GM18519 (cell line): ENCODE measurements around the gene CISD2.
"Not testable (repeated sequence)": the region's sequence is repeated elsewhere in the genome, so short reads cannot be mapped to it uniquely, and the experiment has no call there.

Experiments used
- ATAC-seq: cut with Tn5 transposase; IDR thresholded peaks from one replicate; pipeline ENCODE4 v1.9.1; 2021; ENCODE audit warnings: mild to moderate bottlenecking, moderate library complexity; ENCODE audit not compliant: unreplicated experiment, low FRiP score

Gene CISD2, protein sequence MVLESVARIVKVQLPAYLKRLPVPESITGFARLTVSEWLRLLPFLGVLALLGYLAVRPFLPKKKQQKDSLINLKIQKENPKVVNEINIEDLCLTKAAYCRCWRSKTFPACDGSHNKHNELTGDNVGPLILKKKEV

GRCh38 chr4:102868781-102869568, at the start of gene CISD2:
CISD2 (plus strand) TSS chr4:102868992; CDS start chr4:102869085, 93 bp downstream.
- peak; percentile 73 for ATAC-seq

DNA sequence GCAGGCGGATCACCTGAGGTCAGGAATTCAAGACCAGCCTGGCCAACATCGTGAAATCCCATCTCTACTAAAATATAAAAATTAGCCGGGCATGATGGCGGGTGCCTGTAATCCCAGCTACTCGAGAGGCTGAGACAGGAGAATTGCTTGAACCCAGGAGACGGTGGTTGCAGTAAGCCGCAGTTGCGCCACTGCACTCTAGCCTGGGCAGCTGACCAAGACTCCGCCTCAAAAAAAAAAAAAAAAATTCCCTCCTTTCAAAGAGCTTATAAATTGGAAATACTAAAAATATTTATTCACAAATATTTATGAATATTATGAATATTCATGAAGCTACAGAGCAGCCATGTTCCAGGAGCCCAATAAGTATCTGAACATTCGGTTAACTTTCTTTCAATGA, 49.7 kb upstream of the CISD2 start:
- ATAC-seq, result not testable (repeated sequence)

DNA sequence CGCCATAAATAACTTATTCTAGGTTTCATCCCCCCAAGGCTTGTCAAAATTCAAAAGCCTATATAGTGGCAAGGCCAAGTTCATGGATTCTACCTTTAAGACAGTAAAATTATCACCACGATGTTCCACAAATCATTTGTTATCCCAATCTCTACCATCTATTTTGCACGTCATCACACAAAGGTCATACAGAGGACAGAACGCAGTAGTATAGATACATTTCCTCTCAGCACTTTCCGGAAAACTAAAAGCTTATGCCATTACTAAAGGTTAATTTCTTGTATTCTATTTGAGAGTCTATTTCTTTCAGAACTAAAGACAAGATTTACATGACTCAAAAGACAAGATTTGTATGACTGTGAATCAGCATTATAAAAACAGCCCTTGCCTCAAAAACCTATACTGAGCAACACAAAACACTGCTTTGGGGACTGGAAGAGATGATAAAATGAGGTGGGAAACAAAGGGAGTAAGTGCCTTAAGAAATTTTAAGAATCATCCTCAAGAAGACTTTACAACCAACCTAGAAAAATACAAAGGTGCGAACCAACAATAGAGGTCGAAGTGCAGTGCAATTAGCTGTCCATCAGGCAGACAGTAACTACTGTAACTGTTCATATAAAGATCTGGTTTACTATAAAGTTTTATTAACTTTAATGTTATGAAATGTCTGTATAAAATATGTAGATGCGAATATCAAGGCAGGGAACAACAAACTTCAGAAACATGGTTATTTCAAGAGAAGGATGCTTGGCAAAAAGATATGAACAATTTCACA, 49.0 kb upstream of the CISD2 start:
- no peak for ATAC-seq

DNA sequence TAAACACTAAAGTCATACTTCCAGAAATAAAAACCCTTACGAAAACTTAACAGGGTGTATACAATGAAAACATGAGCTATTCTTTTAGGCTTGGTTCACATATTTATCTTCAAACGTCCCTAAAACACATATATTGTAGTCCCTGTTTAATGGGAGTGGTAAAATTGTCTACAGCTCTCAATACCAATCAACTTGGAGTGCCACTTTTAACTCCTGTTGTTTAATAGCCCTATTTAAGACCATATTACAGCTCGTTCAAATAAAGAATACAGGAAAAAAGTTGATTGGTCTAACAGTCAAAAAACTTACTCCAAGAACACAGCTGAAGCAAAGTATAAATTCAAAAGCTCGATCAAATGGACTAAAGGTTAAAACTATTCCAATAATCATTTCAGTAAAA, 45.3 kb upstream of the CISD2 start:
- ATAC-seq, result no peak

DNA sequence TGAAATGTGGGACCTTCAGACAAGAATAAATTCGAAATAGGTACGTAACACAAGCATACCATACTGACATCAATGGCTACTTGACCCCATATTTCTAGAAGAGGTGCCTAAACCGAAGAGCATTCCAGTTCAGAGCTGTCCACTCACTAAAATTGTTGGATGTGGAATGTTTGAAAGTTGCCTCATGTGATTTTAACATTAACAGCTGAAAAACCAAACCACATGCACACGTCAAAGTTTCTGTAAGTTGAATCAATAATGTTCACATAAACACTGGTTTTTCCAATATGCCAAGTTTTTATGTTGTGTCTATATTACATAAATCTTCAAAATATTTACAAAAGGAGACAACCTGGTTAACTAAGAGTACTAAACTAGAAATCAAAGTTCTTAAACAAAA, 44.9 kb upstream of the CISD2 start:
- no peak for ATAC-seq

- no peak for ATAC-seq
Observed at GRCh38 chr4:102824398-102824797, 44.4 kb upstream of the CISD2 start.

- ATAC-seq, result no peak
Observed at GRCh38 chr4:102825261-102826091, 43.3 kb upstream of the CISD2 start.

- ATAC-seq, result no peak
Observed at GRCh38 chr4:102826105-102826889, 42.5 kb upstream of the CISD2 start.

DNA sequence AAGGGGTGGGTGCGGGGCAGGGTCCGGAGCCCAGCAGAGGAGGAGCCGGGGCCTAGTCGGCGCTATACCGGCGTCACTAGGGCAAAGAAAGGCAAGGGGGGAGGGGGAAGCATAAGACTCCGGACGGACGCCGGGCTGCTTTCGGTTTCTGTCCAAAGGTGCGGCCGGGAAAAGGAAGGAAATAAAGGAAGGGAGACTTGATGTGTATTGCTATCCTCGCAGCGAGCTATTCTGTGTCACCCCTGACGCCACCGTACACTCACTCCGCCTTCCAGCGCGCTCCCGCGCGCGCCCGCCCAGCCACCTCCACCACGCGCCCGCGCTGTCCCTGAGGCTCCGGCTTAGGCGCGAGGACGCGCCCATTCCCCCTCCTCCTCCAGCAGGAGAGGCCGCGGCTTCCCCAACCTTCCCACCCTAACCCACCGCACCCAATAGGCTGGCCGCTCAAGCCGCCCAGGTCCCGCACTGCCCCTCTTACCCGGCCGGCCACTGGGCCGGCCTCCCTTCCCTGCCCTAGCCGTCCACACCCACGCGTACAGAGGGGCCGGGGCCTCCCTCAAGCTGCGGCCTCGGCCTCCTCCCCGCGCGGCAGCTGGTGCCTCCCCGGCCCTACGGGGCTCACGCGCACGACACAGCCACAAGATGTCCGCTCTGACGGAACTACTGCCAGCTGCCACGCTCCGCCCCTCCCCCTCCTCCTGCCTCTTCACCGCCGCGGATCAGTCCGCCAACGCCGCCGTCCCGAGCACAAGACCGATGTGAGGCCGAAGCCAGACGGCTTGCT, 41.7 kb upstream of the CISD2 start, which contains the start of gene UBE2D3:
TSS of gene UBE2D3 (minus strand) at position 662 of the 784 bp plus-strand sequence. CDS start 1,043 bp downstream, outside the sequence.
- ATAC-seq, result peak; percentile 19

- peak; percentile 83 for ATAC-seq
Observed at GRCh38 chr4:102827674-102828496, 40.9 kb upstream of the CISD2 start.

DNA sequence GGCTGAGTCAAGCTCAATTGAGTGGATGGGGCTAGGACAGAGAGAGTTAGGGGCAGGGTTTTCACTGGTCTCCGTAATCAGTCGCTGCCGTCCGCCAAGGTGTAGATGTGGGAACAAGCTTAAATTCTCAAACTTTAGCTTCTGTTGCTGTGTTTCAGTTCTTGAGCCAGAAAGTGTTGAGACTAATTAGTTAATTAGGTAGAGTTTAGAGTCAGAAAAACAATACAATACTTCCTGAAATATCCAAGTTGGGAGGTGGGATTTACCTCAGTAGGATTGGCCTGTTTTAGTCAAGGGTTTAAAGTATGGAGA, 40.3 kb upstream of the CISD2 start:
- no peak for ATAC-seq

DNA sequence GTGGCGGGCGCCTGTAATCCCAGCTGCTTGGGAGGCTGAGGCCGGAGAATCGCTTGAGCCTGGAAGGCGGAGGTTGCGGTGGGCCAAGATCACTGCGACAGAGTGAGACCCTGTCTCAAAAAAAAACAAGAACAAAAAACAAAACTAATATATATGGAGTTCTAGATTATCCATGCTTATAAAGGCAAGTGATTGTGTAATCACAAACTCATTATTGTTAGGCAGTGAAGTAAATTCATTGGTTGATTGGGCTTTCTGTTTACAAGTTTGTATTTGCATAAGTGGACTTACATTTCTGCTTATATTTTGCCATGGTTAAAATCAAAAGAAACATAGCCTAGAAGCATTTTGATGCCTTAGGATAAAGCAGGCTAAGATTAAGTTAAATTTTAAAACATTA, 39.0 kb upstream of the CISD2 start:
- no peak for ATAC-seq

DNA sequence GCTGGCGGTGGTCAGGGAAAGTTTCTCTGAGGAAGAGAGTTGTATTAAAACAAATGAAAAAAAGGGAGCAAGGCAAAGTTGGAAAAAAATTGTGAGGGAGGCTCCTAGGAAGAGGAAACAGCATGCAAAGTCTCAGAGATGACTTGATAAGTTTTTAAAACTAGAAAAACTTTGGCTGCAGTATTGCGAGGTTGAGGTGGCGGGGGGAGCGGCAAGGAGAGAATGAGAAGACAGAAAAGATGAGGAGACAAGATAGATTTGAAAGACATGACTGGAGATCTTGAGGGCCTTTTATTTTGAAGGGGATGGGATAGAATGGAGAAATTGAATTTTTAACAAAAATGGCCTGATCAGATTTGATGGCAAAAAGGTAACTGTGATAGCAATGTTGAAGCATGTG, 36.7 kb upstream of the CISD2 start:
- ATAC-seq, result no peak

- ATAC-seq, result no peak
Observed at GRCh38 chr4:102832667-102833066, 36.1 kb upstream of the CISD2 start.

DNA sequence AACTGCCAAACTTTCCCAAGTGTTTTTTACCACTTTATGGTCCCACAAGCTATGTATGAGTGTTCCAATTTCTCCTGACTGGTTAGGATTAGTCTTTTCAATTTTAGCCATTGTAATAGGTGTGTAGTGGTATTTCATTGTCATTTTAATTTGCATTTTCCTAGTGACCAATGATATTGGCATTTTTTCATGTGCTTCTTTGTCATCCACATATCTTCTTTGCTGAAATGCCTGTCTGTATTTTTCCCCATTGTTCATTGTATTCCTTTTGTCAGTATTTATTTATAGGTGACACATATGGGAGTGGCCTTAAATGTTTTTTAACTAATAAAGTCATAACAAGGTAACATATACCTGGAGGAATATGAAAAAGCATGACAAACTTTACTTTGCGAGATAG, 32.2 kb upstream of the CISD2 start:
- ATAC-seq, result no peak

DNA sequence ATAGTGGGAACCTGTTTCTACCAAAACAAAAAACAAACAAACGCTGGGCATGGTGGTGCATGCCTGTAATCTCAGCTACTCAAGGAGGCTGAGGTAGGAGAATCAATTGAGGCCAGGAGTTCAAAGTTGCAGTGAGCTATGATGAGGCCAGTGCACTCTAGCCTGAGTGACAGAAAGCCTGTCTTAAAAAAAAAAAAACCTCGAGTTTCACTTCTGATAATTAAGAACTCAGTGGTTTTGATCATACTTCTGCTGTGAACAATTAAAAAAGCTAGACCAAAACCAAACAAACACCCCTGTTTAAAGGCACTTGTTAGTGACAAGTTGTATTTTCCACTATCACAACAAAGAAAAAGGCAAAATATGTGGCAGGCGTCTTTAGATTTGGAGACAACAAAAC, 26.4 kb upstream of the CISD2 start:
- no peak for ATAC-seq

GRCh38 chr4:102843273-102843672, 25.5 kb upstream of the CISD2 start:
- no peak for ATAC-seq

DNA sequence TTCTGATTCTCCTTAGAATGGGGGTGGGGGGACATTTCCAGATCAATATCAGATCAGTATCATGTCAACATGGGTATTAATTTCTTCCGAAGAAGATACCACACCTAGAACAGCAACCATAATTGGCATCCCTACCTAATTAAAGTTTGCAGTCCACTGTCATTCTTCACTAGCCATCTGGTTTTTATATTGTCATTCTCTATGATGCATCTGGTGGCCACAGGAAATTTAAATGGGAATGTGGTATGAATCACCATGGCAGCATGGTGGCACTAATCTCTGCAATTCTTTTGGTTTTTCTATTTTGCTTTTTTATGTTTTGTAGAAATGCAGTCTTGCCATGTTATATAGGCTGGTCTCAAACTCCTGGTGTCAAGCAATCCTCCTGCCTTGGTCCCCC, 24.9 kb upstream of the CISD2 start:
- no peak for ATAC-seq
